Gastroesophageal sphincter (tissue), 4 donors: Measurements from ENCODE around the gene SELENOW. TPM values are rescaled to one million over a fixed set of nuclear protein-coding genes. Genes with fewer than 3 reads are reported as not detected.

ENCODE experiments used
- ATAC-seq: fragments of 150-250 bp; one replicate; pipeline ENCODE4 v1.9.1; 2016; ENCODE audit warnings: mild to moderate bottlenecking, moderate library complexity
- H3K27ac ChIP-seq, 4 donors: fragments of 200-600 bp; sonication (generic) in 3 of 4; 1 replicate in 3 of 4; 2 replicates in 1 of 4; pipeline ENCODE4 v1.5.1; 2016 to 2019
- H3K27me3 ChIP-seq: fragments of 200-600 bp; sonication (generic); one replicate; pipeline ENCODE4 v1.5.1; 2019
- H3K36me3 ChIP-seq, 2 donors: fragments of 200-600 bp; sonication (generic); one replicate each; pipeline ENCODE4 v1.5.1; 2019; ENCODE audit warnings: control low read depth in 1 of 2
- H3K4me1 ChIP-seq, 3 donors: fragments of 200-600 bp; sonication (generic); 1 replicate in 2 of 3; 2 replicates in 1 of 3; pipeline ENCODE4 v1.5.1; 2016 to 2019; ENCODE audit warnings: control low read depth in 2 of 3
- H3K4me3 ChIP-seq, 2 donors: fragments of 200-600 bp; sonication (generic); one replicate each; pipeline ENCODE4 v1.5.1; 2019; ENCODE audit warnings: mild to moderate bottlenecking in 1 of 2, moderate library complexity in 1 of 2
- H3K9me3 ChIP-seq, 3 donors: fragments of 200-600 bp; sonication (generic); one replicate each; pipeline ENCODE4 v1.5.1; 2017 to 2019; ENCODE audit warnings: control low read depth in 2 of 3
- CTCF ChIP-seq, 4 experiments: fragments of 200-600 bp in 2 of 4; fragments of 450-650 bp in 2 of 4; sonication (generic) in 1 of 4; IDR thresholded peaks; one replicate each; pipeline ENCODE4 v1.5.1; 2017 to 2019; ENCODE audit warnings: antibody characterized with exemption in 4 of 4, mild to moderate bottlenecking in 2 of 4, moderate library complexity in 2 of 4
- EP300 ChIP-seq: sonication (generic); formaldehyde crosslinking; IDR thresholded peaks from one replicate; pipeline ENCODE4 v1.6.1; 2017; ENCODE audit warnings: antibody characterized with exemption, mild to moderate bottlenecking
- POLR2A ChIP-seq, 2 donors: fragments of 450-650 bp; IDR thresholded peaks; one replicate each; pipeline ENCODE4 v1.6.1; 2017; ENCODE audit warnings: antibody characterized with exemption in 2 of 2, mild to moderate bottlenecking in 2 of 2, moderate library complexity in 1 of 2
- POLR2AphosphoS5 ChIP-seq: sonication (generic); formaldehyde crosslinking; IDR thresholded peaks from one replicate; pipeline ENCODE4 v1.6.1; 2017; ENCODE audit warnings: antibody characterized with exemption
- WGBS, 2 donors: methylation state at CpG; one replicate each; pipeline ENCODE4 v1.1.5; 2018; ENCODE audit warnings: low coverage in 1 of 2; 5-methylcytosine and 5-hydroxymethylcytosine counted together
- total RNA-seq, 4 donors: library from RNA; depleted of rRNA; stranded (reverse); fragments of >200 nt; gene quantifications; one replicate each; pipeline ENCODE4 v1.1.0, GENCODE V29; 2016

SELENOW gene
- total RNA-seq, 4 donors from 2014 or later = 1,196 to 1,646 (median 1,370) TPM

- Histone ChIP-seq H3K27me3 (no peaks in the 10 kb centered on the region), H3K4me3 (no peak overlapping the region), H3K4me1 (no peaks in the 10 kb centered on the region), H3K27ac (no peak overlapping the region), H3K36me3 (peaks cover 0 to 100% of the 10 kb centered on the region in 2 donors), H3K9me3 (no peaks in the 10 kb centered on the region)
- no peak for ATAC-seq
- TF ChIP-seq CTCF (IDR thresholded peaks at IDR 0.05) = no peak
- no peak for TF ChIP-seq POLR2AphosphoS5
- TF ChIP-seq EP300 = no peak
- no peak for TF ChIP-seq POLR2A (IDR thresholded peaks at IDR 0.05)
- WGBS, 2 donors = 90% methylated on average over 20 of the region's 36 CpGs; no CpG with 5 or more reads in 1 of the 2 donors
These were observed 23.3 kb upstream of the SELENOW start for GRCh38 chr19:47755065-47755761.

- Histone ChIP-seq H3K4me1 (no peaks in the 10 kb centered on the region), H3K4me3 (no peak overlapping the region), H3K9me3 (no peaks in the 10 kb centered on the region), H3K36me3 (peaks cover 0 to 100% of the 10 kb centered on the region in 2 donors), H3K27ac (no peak overlapping the region), H3K27me3 (no peaks in the 10 kb centered on the region)
- TF ChIP-seq EP300 = no peak
- no peak for TF ChIP-seq CTCF (IDR thresholded peaks at IDR 0.05)
- TF ChIP-seq POLR2AphosphoS5 = no peak
- TF ChIP-seq POLR2A (IDR thresholded peaks at IDR 0.05) = no peak
- 76 to 90% methylated on average over 7 to 8 of the region's 28 CpGs for WGBS, 2 donors
- ATAC-seq = no peak
These were observed 22.5 kb upstream of the SELENOW start for GRCh38 chr19:47755762-47756626.

- Histone ChIP-seq H3K36me3 (peaks cover 0 to 94% of the 10 kb centered on the region in 2 donors), H3K4me3 (no peak overlapping the region), H3K9me3 (no peaks in the 10 kb centered on the region), H3K27ac (no peak overlapping the region), H3K4me1 (no peaks in the 10 kb centered on the region), H3K27me3 (no peaks in the 10 kb centered on the region)
- 80% methylated on average over 1 of the region's 12 CpGs; no CpG with 5 or more reads in 1 of the 2 donors for WGBS, 2 donors
- TF ChIP-seq POLR2A (IDR thresholded peaks at IDR 0.05) (no peak), POLR2AphosphoS5 (no peak), EP300 (no peak), CTCF (IDR thresholded peaks at IDR 0.05) (no peak)
- no peak for ATAC-seq
These were observed 21.9 kb upstream of the SELENOW start for GRCh38 chr19:47756627-47756929.

- 75% methylated on average over 7 of the region's 22 CpGs; no CpG with 5 or more reads in 1 of the 2 donors for WGBS, 2 donors
- no peak overlapping the region for H3K4me3 ChIP-seq
- no peak for ATAC-seq
- TF ChIP-seq EP300 (no peak), POLR2AphosphoS5 (no peak), POLR2A (IDR thresholded peaks at IDR 0.05) (no peak), CTCF (IDR thresholded peaks at IDR 0.05) (no peak)
- no peak overlapping the region for H3K27ac ChIP-seq
- H3K27me3 ChIP-seq = no peaks in the 10 kb centered on the region
- H3K36me3 ChIP-seq = peaks cover 0 to 89% of the 10 kb centered on the region in 2 donors
- no peaks in the 10 kb centered on the region for H3K4me1 ChIP-seq
- no peaks in the 10 kb centered on the region for H3K9me3 ChIP-seq
These were observed 21.4 kb upstream of the SELENOW start for GRCh38 chr19:47756953-47757608.
